ENCODE measurements around the gene ADAD2. TPM values are rescaled to one million over a fixed set of nuclear protein-coding genes. Genes with fewer than 3 reads are reported as not detected.

ADAD2 gene
- total RNA-seq, 3 donors from 2014 or later, result 0.14 to 0.41 (median 0.26) TPM

DNA sequence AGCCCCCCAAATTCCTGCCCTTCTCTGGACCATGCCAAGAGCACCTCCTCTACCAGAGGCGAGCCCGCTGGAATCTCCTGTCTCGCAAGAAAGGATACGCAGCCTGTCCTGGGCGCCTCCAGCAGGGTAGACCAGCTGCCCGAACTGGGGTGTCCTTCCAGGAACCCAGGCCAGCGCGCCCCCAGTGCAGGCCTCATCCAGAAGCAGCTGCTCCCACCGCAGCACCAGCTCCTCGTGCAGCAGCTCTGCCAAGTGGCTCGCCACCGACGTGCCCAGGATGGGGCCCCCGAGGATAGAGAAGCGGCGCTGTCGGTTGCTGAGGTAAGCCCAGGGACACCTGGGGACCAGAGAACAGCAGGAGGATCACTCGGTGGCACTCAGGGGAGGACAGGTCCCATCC, 8.9 kb upstream of the ADAD2 start:
- H3K4me3 ChIP-seq, result no peak overlapping the region
- TF ChIP-seq, protein P1, sequence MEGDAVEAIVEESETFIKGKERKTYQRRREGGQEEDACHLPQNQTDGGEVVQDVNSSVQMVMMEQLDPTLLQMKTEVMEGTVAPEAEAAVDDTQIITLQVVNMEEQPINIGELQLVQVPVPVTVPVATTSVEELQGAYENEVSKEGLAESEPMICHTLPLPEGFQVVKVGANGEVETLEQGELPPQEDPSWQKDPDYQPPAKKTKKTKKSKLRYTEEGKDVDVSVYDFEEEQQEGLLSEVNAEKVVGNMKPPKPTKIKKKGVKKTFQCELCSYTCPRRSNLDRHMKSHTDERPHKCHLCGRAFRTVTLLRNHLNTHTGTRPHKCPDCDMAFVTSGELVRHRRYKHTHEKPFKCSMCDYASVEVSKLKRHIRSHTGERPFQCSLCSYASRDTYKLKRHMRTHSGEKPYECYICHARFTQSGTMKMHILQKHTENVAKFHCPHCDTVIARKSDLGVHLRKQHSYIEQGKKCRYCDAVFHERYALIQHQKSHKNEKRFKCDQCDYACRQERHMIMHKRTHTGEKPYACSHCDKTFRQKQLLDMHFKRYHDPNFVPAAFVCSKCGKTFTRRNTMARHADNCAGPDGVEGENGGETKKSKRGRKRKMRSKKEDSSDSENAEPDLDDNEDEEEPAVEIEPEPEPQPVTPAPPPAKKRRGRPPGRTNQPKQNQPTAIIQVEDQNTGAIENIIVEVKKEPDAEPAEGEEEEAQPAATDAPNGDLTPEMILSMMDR (IDR thresholded peaks at IDR 0.05), result no peak
- peaks cover 13% of the 10 kb centered on the region for H3K4me1 ChIP-seq (ENCODE audit: low read depth)
- H3K9me3 ChIP-seq, result no peaks in the 10 kb centered on the region
- H3K36me3 ChIP-seq (ENCODE audit: low read depth), result peaks cover 4% of the 10 kb centered on the region
- intact Hi-C loops (cut with DNase I, micrococcal nuclease), result no loop called here
- ATAC-seq (no peak), DNase-seq (no peak)

GRCh38 chr16:84182680-84183571, 8.0 kb upstream of the ADAD2 start:
- DNase-seq (no peak), ATAC-seq (no peak)
- Histone ChIP-seq H3K4me1 (ENCODE audit: low read depth) (peaks cover 9% of the 10 kb centered on the region), H3K9me3 (no peaks in the 10 kb centered on the region), H3K4me3 (no peak overlapping the region), H3K36me3 (ENCODE audit: low read depth) (peaks cover 4% of the 10 kb centered on the region)
- intact Hi-C loops (cut with DNase I, micrococcal nuclease), result no loop called here
- TF ChIP-seq, protein P1 (IDR thresholded peaks at IDR 0.05), result no peak

DNA sequence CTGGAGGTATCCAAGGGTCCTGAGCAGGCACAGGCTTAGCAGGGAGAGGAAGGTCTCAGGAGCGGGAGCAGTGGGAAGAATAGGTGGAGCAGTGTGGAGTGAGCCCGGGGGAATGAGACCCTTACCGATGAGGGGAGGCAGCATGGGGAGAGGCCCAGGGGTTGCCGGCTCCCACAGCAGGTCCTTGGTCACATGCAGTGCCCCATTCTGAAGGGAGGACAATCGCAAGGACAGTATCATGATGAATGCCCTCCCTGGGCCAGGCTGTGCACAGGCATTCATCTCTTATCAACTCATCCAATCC, 7.4 kb upstream of the ADAD2 start:
- peaks cover 9% of the 10 kb centered on the region for H3K4me1 ChIP-seq (ENCODE audit: low read depth)
- intact Hi-C loops (cut with DNase I, micrococcal nuclease), result no loop called here
- H3K36me3 ChIP-seq (ENCODE audit: low read depth), result peaks cover 4% of the 10 kb centered on the region
- no peak overlapping the region for H3K4me3 ChIP-seq
- H3K9me3 ChIP-seq, result no peaks in the 10 kb centered on the region
- DNase-seq (no peak), ATAC-seq (no peak)
- TF ChIP-seq, protein P1 (IDR thresholded peaks at IDR 0.05), result no peak

DNA sequence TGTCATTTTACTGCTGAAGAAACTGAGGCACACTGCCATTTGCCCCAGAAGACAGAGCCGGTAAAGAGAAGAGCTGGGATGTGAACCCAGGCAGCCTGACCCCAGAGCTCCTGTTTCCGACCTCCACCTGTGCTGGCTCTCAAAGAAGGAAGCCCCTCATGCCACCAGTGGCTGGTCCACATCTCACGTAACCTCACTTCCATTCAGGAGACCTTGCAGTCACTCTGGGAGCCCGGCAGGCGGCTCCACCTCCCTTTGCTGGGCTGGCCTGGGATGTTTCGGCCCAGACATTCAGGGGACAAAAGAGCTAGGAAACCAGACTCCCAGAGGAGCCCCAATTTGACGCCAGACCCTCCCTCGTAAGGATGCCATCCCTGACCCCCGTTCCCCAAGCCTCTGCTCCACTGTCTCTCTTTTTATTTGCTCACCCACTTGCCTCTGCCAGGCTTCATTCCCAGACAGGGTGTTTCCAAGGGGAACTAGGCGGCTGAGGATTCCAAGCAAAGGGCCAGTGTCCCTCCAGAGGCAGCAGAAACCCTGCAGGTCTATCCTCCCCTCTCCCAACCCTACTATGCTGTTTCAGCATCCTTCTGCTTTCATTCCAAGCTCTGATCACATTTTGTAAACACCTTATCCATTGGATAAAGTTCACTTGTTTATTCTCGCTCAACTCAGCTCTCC, 6.9 kb upstream of the ADAD2 start:
- Histone ChIP-seq H3K9me3 (no peaks in the 10 kb centered on the region), H3K4me1 (ENCODE audit: low read depth) (peaks cover 9% of the 10 kb centered on the region), H3K4me3 (no peak overlapping the region), H3K36me3 (ENCODE audit: low read depth) (peaks cover 3% of the 10 kb centered on the region)
- intact Hi-C loops (cut with DNase I, micrococcal nuclease), result no loop called here
- DNase-seq (no peak), ATAC-seq (no peak)
- TF ChIP-seq, protein P1 (IDR thresholded peaks at IDR 0.05), result no peak

- intact Hi-C loops (cut with DNase I, micrococcal nuclease), result loop anchor here in 1 of 2 donors (5.0 kb wide), 1 partner anchor 102 kb away; no protein-coding TSS in a partner anchor
- TF ChIP-seq, protein P1 (IDR thresholded peaks at IDR 0.05), result no peak
- no peak for ATAC-seq
- no peaks in the 10 kb centered on the region for H3K9me3 ChIP-seq
- H3K36me3 ChIP-seq (ENCODE audit: low read depth), result no peaks in the 10 kb centered on the region
- H3K4me3 ChIP-seq, result no peak overlapping the region
- no peak for DNase-seq
- H3K4me1 ChIP-seq (ENCODE audit: low read depth), result peaks cover 9% of the 10 kb centered on the region
Observed at GRCh38 chr16:84184775-84185174, 6.2 kb upstream of the ADAD2 start.

Measured in mucosa of descending colon (tissue), 3 donors.